Right renal cortex interstitium (tissue), 3 donors: ENCODE data around the gene PRKACA. TPM values are rescaled to one million over a fixed set of nuclear protein-coding genes. Genes with fewer than 3 reads are reported as not detected.
"Not testable (repeated sequence)": the region's sequence is repeated elsewhere in the genome, so short reads cannot be mapped to it uniquely, and the experiment has no call there.

Experiments
- DNase-seq, 3 donors: peaks; one replicate each; pipeline ENCODE4 v3.0.0-alpha.2; 2013; ENCODE audit warnings: low read depth in 3 of 3, low spot score in 2 of 3
- polyA plus RNA-seq, 3 donors: library from polyadenylated mRNA; unstranded; fragments of 120-200 nt; gene quantifications; one replicate each; pipeline ENCODE4 v1.2.1, GENCODE V29; 2013; ENCODE audit not compliant: insufficient read length in 3 of 3

PRKACA gene
- polyA plus RNA-seq, 3 donors: 82.2 to 94.4 (median 86.0) TPM

- DNase-seq: no peak
Measured at GRCh38 chr19:14052470-14052869, 65.1 kb downstream of the PRKACA start.

DNA sequence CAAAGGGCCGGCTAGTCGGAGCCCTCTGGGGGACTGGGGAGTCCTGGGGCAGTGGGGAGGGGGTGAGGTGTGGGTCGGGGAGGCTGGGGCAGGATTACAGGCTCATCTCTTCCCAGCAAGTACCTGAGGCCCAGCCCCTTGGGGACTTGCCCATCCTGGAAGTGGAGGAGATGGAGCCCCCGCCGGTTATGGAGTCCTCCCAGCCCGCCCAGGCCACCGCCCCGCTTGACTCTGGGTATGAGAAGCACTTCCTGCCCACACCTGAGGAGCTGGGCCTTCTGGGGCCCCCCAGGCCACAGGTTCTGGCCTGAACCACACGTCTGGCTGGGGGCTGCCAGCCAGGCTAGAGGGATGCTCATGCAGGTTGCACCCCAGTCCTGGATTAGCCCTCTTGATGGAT lies 65.6 kb downstream of the PRKACA start:
- DNase-seq: no peak

DNA sequence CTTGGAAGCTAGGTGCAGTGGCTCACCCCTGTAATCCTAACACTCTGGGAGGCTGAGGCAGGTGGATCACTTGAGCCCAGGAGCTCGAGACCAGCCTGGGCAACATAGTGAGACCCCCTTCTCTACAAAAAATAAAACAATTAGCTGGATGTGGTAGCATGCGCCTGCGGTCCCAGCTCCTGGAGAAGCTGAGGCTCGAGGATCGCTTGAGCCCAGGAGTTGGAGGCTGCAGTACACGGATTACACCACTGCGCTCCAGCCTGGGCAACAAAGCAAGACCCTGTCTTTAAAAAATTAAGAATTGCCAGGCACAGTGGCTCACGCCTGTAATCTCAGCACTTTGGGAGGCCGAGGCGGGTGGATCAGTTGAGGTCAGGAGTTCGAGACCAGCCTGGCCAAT lies 66.6 kb downstream of the PRKACA start:
- DNase-seq: not testable (repeated sequence)

DNA sequence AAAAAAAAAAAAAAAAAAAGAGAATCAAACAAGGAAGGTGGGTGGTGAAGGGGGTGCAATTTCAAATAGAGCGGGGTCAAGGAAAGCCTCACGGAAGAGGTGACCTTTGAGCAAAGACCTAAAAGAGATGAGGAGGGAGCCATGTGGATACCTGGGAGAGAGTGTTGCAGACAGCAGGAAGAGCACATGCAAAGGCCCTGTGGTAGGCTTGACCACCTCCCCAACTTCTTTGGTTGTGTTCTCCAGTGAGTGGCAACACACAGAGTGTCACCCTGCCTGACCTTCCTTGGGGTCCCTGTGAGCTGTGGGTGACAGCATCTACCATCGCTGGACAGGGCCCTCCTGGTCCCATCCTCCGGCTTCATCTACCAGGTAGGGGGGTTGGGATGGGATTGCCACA lies 67.0 kb downstream of the PRKACA start:
- no peak for DNase-seq

- DNase-seq: no peak
Measured at GRCh38 chr19:14048443-14049153, 69.0 kb downstream of the PRKACA start.

DNA sequence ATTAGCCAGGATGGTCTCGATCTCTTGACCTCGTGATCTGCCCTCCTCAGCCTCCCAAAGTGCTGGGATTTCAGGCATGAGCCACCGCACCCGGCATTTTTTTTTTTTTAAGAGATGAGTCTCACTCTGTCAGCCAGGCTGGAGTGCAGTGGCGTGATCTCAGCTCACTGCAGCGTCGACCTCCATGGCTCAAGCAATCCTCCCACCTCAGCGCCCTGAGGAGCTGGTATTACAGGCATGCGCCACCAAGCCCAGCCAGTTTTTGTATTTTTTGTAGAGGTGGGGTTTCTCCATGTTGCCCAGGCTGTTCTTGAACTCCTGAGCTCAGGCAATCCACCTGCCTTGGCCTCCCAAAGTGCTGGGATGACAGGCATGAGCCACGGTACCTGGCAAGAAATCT lies 69.7 kb downstream of the PRKACA start:
- DNase-seq: not testable (repeated sequence)

DNA sequence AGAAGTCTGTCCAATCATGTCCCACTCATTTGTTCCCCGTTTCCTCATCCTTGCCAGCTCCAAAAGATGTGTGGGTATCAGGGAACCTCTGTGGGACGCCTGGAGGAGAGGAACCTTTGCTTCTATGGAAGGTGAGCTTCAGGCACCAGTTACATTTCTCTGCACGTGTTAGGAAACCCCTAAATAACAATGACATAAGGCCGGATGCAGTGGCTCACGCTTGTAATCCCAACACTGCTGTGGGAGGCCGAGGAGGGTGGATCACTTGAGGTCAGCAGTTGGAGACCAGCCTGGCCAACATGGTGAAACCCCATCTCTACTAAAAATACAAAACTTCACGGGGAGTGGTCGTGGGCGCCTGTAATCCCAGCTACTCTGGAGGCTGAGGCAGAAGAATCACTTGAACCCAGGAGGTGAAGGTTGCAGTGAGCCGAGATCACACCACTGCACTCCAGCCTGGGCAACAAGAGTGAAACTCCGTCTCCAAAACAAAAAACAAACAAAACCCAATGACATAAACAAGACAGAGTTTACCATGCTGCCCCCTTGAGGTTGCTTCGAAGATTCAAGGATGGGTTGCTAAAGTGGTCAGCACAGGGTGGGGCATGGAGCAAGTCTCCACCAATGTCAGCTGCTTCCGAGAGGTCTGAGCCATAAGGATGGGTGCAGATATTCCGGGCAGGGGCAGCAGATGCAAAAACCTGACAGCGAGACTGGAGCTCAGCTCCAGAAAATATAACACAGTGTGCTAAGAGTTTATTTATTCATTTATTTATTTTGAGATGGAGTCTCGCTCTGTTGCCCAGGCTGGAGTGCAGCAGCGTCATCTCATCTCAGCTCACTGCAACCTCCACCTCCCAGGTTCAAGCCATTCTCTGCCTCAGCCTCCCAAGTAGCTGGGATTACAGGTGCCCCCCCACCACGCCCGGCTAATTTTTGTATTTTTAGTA lies 74.6 kb downstream of the PRKACA start:
- peak in 1 of 3 donors; percentile 69 for DNase-seq

Other genes starting within 250 kb of the PRKACA start
- 1 to 10 TPM in 1 of 3 donors, under 1 TPM in 2; 0.76 to 1.1 (median 0.89) TPM for gene NANOS3, start 240.6 kb downstream of the PRKACA start, polyA plus RNA-seq
- gene BRME1, start 211.6 kb downstream of the PRKACA start, polyA plus RNA-seq: 1 to 10 TPM; 4.6 to 4.8 (median 4.7) TPM
- 10 to 100 TPM; 20.1 to 23.3 (median 20.7) TPM for gene CC2D1A, start 211.6 kb downstream of the PRKACA start, polyA plus RNA-seq
- gene PODNL1, start 179.3 kb downstream of the PRKACA start, polyA plus RNA-seq: under 1 TPM; 0.71 to 0.95 (median 0.85) TPM
- 10 to 100 TPM; 28.5 to 29.4 (median 28.6) TPM for gene DCAF15, start 165.3 kb downstream of the PRKACA start, polyA plus RNA-seq
- 1 to 10 TPM; 7.4 to 9.3 (median 7.8) TPM for gene RFX1, start 111.4 kb downstream of the PRKACA start, polyA plus RNA-seq
- gene RLN3, start 89.6 kb downstream of the PRKACA start, polyA plus RNA-seq: not detected
- 1 to 10 TPM; 6.9 to 7.8 (median 7.3) TPM for gene IL27RA, start 86.0 kb downstream of the PRKACA start, polyA plus RNA-seq
- 10 to 100 TPM; 22.4 to 25.8 (median 23.1) TPM for gene PALM3, start 55.7 kb downstream of the PRKACA start, polyA plus RNA-seq
- gene MISP3, start 45.0 kb downstream of the PRKACA start, polyA plus RNA-seq: 1 to 10 TPM; 4.7 to 7.0 (median 5.0) TPM
- gene C19orf67, start 32.0 kb downstream of the PRKACA start, polyA plus RNA-seq: under 1 TPM in 1 of 3 donors, not detected in 2; 0.08 TPM
- 10 to 100 TPM; 30.6 to 35.4 (median 31.6) TPM for gene SAMD1, start 27.0 kb downstream of the PRKACA start, polyA plus RNA-seq
- 10 to 100 TPM; 15.7 to 19.0 (median 16.3) TPM for gene ASF1B, start 18.8 kb upstream of the PRKACA start, polyA plus RNA-seq
- gene ADGRL1, start 88.4 kb upstream of the PRKACA start, polyA plus RNA-seq: 10 to 100 TPM; 30.9 to 37.7 (median 32.3) TPM